HepG2 (cell line): ENCODE measurements around the gene ATP13A3. TPM values are rescaled to one million over a fixed set of nuclear protein-coding genes. Genes with fewer than 3 reads are reported as not detected.

Source experiments
- BRD4 ChIP-seq: sonication (generic); formaldehyde crosslinking; IDR thresholded peaks from 2 replicates; pipeline ENCODE4 v1.4.0; 2020; ENCODE audit warnings: missing genetic modification reagents
- EP300 ChIP-seq, 3 experiments: sonication (generic) in 1 of 3; formaldehyde crosslinking in 1 of 3; IDR thresholded peaks; 2 replicates each; pipeline versions ENCODE4 v1.5.1 to v1.6.1; 2011 to 2020; ENCODE audit warnings: low read depth in 2 of 3, low read length in 2 of 3, borderline replicate concordance in 1 of 3, improper control_type of control experiment in 1 of 3, mild to moderate bottlenecking in 1 of 3, missing genetic modification reagents in 1 of 3, moderate library complexity in 1 of 3
- FOXP1 ChIP-seq, 2 experiments: fragments of 450-650 bp in 1 of 2; IDR thresholded peaks; 2 replicates each; pipeline ENCODE4 v1.6.1; 2017 to 2018; ENCODE audit warnings: antibody characterized with exemption in 1 of 2
- HDAC1 ChIP-seq: sonication (generic); formaldehyde crosslinking; IDR thresholded peaks from 2 replicates; pipeline ENCODE4 v1.5.1; 2020; ENCODE audit warnings: mild to moderate bottlenecking, missing genetic modification reagents
- HMGXB3 ChIP-seq: sonication (generic); formaldehyde crosslinking; IDR thresholded peaks from 2 replicates; pipeline ENCODE4 v1.4.0; 2020; ENCODE audit warnings: missing genetic modification reagents, borderline replicate concordance
- NCOA2 ChIP-seq: sonication (generic); formaldehyde crosslinking; IDR thresholded peaks from 2 replicates; pipeline ENCODE4 v1.8.0; 2022; ENCODE audit warnings: inconsistent platforms
- PITX1 ChIP-seq: sonication (generic); formaldehyde crosslinking; IDR thresholded peaks from 2 replicates; pipeline ENCODE4 v1.5.1; 2020; ENCODE audit warnings: mild to moderate bottlenecking, missing genetic modification reagents
- SKI ChIP-seq: fragments of 450-650 bp; IDR thresholded peaks from one replicate; pipeline ENCODE4 v1.6.1; 2018; ENCODE audit warnings: mild to moderate bottlenecking; ENCODE audit not compliant: partially characterized antibody
- TOPORS ChIP-seq: sonication (generic); formaldehyde crosslinking; IDR thresholded peaks from 2 replicates; pipeline ENCODE4 v1.8.0; 2023; ENCODE audit warnings: mild to moderate bottlenecking, missing genetic modification reagents
- ZNF431 ChIP-seq: sonication (generic); formaldehyde crosslinking; IDR thresholded peaks from 2 replicates; pipeline ENCODE4 v1.9.0; 2022; ENCODE audit warnings: missing genetic modification reagents, low read depth, mild to moderate bottlenecking, borderline replicate concordance
- ZNF878 ChIP-seq: sonication (generic); formaldehyde crosslinking; IDR thresholded peaks from 2 replicates; pipeline ENCODE4 v1.8.1; 2023; ENCODE audit warnings: mild to moderate bottlenecking, missing genetic modification reagents, moderate library complexity
- polyA plus RNA-seq, 8 experiments: library from polyadenylated mRNA; depleted of rRNA in 3 of 8; stranded (reverse) in 7 of 8; unstranded in 1 of 8; fragments of >200 nt; fragmentation: Illumina TruSeq in 4 of 8; extraction: Trizol in 4 of 8; gene quantifications; 2 replicates each; pipeline versions ENCODE4 v1.2.1 to v1.2.3, GENCODE V29; 2011 to 2016; ENCODE audit warnings: low read depth in 4 of 8, missing spikeins in 1 of 8, mixed read lengths in 1 of 8; ENCODE audit not compliant: insufficient read depth in 1 of 8
- total RNA-seq, 5 experiments: library from RNA; depleted of rRNA; stranded (reverse); fragments of >200 nt; fragmentation: Illumina TruSeq; extraction: Trizol; gene quantifications; 2 replicates each; pipeline ENCODE4 v1.2.3, GENCODE V29; 2016; ENCODE audit warnings: low read depth in 1 of 5
- TF ChIP-seq, protein P1 (sequence below): sonication (generic); formaldehyde crosslinking; IDR thresholded peaks from 2 replicates; pipeline ENCODE4 v1.4.0; 2020; ENCODE audit warnings: mild to moderate bottlenecking, missing genetic modification reagents
- TF ChIP-seq, protein P2 (sequence below): sonication (generic); formaldehyde crosslinking; IDR thresholded peaks from 2 replicates; pipeline ENCODE4 v1.5.1; 2020; ENCODE audit warnings: mild to moderate bottlenecking, moderate library complexity, missing genetic modification reagents
- TF ChIP-seq, protein P3 (sequence below): sonication (generic); formaldehyde crosslinking; IDR thresholded peaks from 2 replicates; pipeline ENCODE4 v1.4.0; 2020; ENCODE audit warnings: mild to moderate bottlenecking, missing genetic modification reagents

ATP13A3 gene
- total and polyA plus RNA-seq, 2 of the 13 experiments (the other 11 are each of a cell fraction or from before 2014, with no cell fraction given), result 44.9 to 80.8 TPM

GRCh38 chr3:194512895-194513601 lies 26.2 kb upstream of the ATP13A3 start (continued):
- TF ChIP-seq, protein P1, sequence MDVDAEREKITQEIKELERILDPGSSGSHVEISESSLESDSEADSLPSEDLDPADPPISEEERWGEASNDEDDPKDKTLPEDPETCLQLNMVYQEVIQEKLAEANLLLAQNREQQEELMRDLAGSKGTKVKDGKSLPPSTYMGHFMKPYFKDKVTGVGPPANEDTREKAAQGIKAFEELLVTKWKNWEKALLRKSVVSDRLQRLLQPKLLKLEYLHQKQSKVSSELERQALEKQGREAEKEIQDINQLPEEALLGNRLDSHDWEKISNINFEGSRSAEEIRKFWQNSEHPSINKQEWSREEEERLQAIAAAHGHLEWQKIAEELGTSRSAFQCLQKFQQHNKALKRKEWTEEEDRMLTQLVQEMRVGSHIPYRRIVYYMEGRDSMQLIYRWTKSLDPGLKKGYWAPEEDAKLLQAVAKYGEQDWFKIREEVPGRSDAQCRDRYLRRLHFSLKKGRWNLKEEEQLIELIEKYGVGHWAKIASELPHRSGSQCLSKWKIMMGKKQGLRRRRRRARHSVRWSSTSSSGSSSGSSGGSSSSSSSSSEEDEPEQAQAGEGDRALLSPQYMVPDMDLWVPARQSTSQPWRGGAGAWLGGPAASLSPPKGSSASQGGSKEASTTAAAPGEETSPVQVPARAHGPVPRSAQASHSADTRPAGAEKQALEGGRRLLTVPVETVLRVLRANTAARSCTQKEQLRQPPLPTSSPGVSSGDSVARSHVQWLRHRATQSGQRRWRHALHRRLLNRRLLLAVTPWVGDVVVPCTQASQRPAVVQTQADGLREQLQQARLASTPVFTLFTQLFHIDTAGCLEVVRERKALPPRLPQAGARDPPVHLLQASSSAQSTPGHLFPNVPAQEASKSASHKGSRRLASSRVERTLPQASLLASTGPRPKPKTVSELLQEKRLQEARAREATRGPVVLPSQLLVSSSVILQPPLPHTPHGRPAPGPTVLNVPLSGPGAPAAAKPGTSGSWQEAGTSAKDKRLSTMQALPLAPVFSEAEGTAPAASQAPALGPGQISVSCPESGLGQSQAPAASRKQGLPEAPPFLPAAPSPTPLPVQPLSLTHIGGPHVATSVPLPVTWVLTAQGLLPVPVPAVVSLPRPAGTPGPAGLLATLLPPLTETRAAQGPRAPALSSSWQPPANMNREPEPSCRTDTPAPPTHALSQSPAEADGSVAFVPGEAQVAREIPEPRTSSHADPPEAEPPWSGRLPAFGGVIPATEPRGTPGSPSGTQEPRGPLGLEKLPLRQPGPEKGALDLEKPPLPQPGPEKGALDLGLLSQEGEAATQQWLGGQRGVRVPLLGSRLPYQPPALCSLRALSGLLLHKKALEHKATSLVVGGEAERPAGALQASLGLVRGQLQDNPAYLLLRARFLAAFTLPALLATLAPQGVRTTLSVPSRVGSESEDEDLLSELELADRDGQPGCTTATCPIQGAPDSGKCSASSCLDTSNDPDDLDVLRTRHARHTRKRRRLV (CRISPR knock-in tag), result no peak
- TF ChIP-seq HMGXB3 (CRISPR knock-in tag) (no peak), PITX1 (CRISPR knock-in tag) (0 out of 2 replicates have a peak, but pooled peaks have one; percentile 40), NCOA2 (CRISPR knock-in tag) (peak; percentile 83), FOXP1 (IDR thresholded peaks at IDR 0.05) (no peak), FOXP1 (CRISPR knock-in tag; IDR thresholded peaks at IDR 0.05) (peak; percentile 54; the same call in 1 of the 2 replicates), TOPORS (CRISPR knock-in tag) (no peak), BRD4 (CRISPR knock-in tag) (no peak), ZNF878 (CRISPR knock-in tag) (peak; percentile 45; the same call in 1 of the 2 replicates), HDAC1 (peak; percentile 65), EP300 (IDR thresholded peaks at IDR 0.05; ENCODE audit: low read depth in 2 of 2, low read length in 2 of 2) (peak; percentile 54 to 75; a peak in 2 of 4 replicates), EP300 (CRISPR knock-in tag; IDR thresholded peaks at IDR 0.05; ENCODE audit: borderline replicate concordance) (peak; percentile 56; the same call in 1 of the 2 replicates), ZNF431 (CRISPR knock-in tag) (no peak), SKI (no peak)
- TF ChIP-seq, protein P2, sequence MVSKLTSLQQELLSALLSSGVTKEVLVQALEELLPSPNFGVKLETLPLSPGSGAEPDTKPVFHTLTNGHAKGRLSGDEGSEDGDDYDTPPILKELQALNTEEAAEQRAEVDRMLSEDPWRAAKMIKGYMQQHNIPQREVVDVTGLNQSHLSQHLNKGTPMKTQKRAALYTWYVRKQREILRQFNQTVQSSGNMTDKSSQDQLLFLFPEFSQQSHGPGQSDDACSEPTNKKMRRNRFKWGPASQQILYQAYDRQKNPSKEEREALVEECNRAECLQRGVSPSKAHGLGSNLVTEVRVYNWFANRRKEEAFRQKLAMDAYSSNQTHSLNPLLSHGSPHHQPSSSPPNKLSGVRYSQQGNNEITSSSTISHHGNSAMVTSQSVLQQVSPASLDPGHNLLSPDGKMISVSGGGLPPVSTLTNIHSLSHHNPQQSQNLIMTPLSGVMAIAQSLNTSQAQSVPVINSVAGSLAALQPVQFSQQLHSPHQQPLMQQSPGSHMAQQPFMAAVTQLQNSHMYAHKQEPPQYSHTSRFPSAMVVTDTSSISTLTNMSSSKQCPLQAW (CRISPR knock-in tag), result no peak
- TF ChIP-seq, protein P3, sequence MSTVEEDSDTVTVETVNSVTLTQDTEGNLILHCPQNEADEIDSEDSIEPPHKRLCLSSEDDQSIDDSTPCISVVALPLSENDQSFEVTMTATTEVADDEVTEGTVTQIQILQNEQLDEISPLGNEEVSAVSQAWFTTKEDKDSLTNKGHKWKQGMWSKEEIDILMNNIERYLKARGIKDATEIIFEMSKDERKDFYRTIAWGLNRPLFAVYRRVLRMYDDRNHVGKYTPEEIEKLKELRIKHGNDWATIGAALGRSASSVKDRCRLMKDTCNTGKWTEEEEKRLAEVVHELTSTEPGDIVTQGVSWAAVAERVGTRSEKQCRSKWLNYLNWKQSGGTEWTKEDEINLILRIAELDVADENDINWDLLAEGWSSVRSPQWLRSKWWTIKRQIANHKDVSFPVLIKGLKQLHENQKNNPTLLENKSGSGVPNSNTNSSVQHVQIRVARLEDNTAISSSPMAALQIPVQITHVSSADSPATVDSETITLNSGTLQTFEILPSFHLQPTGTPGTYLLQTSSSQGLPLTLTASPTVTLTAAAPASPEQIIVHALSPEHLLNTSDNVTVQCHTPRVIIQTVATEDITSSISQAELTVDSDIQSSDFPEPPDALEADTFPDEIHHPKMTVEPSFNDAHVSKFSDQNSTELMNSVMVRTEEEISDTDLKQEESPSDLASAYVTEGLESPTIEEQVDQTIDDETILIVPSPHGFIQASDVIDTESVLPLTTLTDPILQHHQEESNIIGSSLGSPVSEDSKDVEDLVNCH, result no peak
